C4-2B (cell line): ENCODE results near the gene F7.

Experiments
- ZFX ChIP-seq: fragments of 450-650 bp; IDR thresholded peaks from 2 replicates; pipeline ENCODE4 v1.6.1; 2017
- TF ChIP-seq, protein P1 (sequence below): fragments of 450-650 bp; conservative IDR thresholded peaks from 2 replicates; pipeline ENCODE4 v1.5.1; 2017; ENCODE audit warnings: mild to moderate bottlenecking

DNA sequence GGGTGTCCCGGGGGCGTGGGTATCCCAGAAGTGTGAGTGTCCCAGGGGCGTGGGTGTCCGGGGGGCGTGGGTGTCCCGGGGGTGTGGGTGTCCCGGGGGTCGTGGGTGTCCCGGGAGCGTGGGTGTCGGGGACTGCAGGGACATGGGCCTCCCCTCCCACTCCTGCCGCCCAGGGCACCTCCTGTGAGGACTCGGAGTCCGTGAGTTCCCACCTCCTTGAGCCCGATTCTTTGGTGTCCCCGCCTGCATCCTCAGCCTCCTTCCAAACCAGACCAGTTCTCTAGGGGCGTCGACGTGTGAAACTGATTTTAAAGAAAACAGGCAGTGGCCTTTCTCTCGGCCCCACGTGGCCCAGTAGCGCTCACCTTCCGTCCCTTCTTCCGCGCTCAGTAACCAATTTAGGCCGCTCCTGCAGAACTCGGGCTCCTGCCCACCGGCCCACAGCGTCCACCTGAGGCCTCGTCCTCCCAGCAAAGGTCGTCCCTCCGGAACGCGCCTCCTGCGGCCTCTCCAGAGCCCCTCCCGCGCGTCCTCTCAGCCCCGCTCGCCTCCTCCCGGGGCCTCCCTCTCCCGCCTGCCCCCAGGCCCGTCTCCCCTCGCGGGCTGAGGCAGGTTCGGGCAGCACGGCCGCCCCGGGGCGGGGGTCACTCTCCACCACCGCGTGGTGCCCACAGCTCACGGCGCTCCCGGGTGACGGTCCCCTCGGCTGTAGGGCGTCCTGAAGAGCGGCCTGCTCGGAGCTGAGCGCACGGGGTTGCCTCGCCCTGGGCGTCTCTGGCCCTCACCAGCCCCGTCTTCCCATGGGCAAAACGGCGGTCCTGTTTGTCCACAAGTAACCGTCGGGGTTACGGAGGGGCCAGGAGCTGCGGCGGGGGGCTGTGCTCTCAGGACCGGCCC lies 3.8 kb downstream of the F7 start:
- TF ChIP-seq, protein P1, sequence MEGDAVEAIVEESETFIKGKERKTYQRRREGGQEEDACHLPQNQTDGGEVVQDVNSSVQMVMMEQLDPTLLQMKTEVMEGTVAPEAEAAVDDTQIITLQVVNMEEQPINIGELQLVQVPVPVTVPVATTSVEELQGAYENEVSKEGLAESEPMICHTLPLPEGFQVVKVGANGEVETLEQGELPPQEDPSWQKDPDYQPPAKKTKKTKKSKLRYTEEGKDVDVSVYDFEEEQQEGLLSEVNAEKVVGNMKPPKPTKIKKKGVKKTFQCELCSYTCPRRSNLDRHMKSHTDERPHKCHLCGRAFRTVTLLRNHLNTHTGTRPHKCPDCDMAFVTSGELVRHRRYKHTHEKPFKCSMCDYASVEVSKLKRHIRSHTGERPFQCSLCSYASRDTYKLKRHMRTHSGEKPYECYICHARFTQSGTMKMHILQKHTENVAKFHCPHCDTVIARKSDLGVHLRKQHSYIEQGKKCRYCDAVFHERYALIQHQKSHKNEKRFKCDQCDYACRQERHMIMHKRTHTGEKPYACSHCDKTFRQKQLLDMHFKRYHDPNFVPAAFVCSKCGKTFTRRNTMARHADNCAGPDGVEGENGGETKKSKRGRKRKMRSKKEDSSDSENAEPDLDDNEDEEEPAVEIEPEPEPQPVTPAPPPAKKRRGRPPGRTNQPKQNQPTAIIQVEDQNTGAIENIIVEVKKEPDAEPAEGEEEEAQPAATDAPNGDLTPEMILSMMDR, result no peak
- no peak for TF ChIP-seq ZFX
